ENCODE results near the gene CEP295NL.

CEP295NL gene

DNA sequence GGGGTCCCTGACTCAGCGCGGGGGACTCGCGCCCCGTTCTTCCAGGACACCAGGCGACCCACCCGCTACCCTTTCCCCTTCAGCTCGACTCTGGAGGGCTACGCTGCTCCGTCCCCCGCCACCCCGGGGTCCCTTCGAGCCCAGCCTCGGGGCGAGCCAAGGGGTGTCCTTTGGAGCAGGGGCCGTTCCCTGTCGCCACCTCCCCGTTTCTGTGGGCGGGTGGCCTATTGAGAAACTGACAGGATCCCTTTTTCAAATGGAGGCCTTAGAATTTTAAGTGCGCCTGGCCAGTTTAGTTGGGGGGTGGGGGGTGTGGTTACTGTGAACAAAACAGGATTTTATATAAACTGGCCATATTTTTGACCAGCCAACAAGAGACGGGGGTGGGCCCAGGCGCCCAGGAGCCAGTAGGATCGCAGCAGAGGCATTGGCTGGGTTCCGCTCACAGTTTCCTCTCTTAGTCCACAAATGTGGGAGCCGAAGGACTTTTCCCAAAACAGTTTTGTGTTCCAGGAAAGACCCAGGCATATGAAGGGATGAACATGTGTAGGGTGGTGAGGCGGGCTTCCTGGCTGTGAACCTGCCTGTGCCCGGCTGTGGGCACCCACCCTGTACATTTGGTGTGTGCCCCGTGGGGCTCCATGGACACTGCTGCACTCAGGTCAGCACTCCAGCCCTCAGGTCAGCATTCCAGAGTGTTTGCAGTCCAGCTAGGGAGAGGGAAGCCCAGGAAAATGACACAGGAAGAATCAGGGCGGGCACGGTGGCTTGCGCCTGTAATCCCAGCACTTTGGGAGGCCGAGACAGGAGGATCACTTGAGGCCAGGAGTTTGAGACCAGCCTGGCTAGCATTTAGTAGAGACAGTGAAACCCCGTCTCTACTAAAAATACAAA is 22.9 kb upstream of the CEP295NL start:
- H3K27ac Mint-ChIP-seq = peak overlapping the region; percentile 89 to 98 (median 97)
- H3K4me1 Mint-ChIP-seq = peaks cover 41% of the 10 kb centered on the region
- H3K27me3 Mint-ChIP-seq (ENCODE audit: low read depth) = peaks cover 15% of the 10 kb centered on the region
- peak overlapping the region; percentile 79 to 90 (median 88) for H3K4me3 Mint-ChIP-seq
- TF ChIP-seq CTCF (IDR thresholded peaks at IDR 0.05; ENCODE audit: unreplicated experiment in 3 of 3) = peak in 1 of 3 experiments; percentile 15
- H3K36me3 Mint-ChIP-seq (ENCODE audit: low read depth) = no peaks in the 10 kb centered on the region
- no peaks in the 10 kb centered on the region for H3K9me3 Mint-ChIP-seq

- TF ChIP-seq CTCF (IDR thresholded peaks at IDR 0.05; ENCODE audit: unreplicated experiment in 3 of 3) = peak; percentile 32 to 52 (median 42)
- Mint-ChIP-seq H3K27ac (peak within 1 kb of the TSS; percentile 89 to 98 (median 97)), H3K36me3 (ENCODE audit: low read depth) (no peaks in the 10 kb centered on the region), H3K4me3 (peak within 1 kb of the TSS; percentile 84 to 90 (median 88)), H3K4me1 (peaks cover 46% of the 10 kb centered on the region), H3K27me3 (ENCODE audit: low read depth) (peaks cover 15% of the 10 kb centered on the region), H3K9me3 (no peaks in the 10 kb centered on the region)
These were observed 22.2 kb upstream of the CEP295NL start, which contains the start of gene TIMP2 for GRCh38 chr17:78925234-78925633. TIMP2 (minus strand) TSS chr17:78925387; CDS start chr17:78925088, 299 bp downstream.

DNA sequence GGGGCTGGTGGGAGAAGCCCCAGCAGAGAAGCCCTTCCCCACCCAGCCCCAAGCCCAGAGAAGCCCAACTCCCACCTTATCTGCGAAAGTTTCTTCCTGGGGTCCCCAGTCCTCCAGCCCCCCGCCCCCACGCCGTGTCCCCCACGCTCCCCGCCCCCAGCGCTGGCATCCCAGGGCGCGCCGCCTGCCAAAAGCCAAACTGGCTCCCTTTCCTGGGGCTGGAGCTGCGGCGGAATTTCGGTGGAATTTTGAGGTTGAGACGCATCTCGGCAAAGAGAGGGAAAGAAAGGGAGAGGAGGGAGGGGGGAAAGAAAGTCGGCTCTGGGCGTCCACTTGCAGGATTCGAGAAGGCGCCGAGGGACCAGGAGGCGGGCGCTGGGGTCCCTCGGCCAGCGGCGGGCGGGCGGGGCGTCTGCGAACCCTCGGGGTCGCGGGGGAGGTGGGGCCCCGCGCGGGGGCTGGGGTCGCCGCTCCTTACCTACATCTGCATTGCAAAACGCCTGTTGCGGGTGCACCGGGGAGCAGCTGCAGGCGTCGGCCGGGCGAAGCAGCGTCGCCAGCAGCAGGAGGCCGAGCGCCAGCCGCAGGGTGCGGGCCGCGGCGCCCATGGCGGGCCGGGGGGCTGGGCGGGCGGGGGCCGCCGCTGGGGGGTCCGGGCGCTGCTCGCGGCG is 21.6 kb upstream of the CEP295NL start:
- TF ChIP-seq CTCF (IDR thresholded peaks at IDR 0.05; ENCODE audit: unreplicated experiment in 3 of 3) = no peak
- H3K36me3 Mint-ChIP-seq (ENCODE audit: low read depth) = no peaks in the 10 kb centered on the region
- peaks cover 52% of the 10 kb centered on the region for H3K4me1 Mint-ChIP-seq
- peak overlapping the region in 1 of 3 experiments; percentile 53 for H3K27ac Mint-ChIP-seq
- peak overlapping the region; percentile 84 to 88 (median 87) for H3K4me3 Mint-ChIP-seq
- peaks cover 18% of the 10 kb centered on the region for H3K27me3 Mint-ChIP-seq (ENCODE audit: low read depth)
- no peaks in the 10 kb centered on the region for H3K9me3 Mint-ChIP-seq

DNA sequence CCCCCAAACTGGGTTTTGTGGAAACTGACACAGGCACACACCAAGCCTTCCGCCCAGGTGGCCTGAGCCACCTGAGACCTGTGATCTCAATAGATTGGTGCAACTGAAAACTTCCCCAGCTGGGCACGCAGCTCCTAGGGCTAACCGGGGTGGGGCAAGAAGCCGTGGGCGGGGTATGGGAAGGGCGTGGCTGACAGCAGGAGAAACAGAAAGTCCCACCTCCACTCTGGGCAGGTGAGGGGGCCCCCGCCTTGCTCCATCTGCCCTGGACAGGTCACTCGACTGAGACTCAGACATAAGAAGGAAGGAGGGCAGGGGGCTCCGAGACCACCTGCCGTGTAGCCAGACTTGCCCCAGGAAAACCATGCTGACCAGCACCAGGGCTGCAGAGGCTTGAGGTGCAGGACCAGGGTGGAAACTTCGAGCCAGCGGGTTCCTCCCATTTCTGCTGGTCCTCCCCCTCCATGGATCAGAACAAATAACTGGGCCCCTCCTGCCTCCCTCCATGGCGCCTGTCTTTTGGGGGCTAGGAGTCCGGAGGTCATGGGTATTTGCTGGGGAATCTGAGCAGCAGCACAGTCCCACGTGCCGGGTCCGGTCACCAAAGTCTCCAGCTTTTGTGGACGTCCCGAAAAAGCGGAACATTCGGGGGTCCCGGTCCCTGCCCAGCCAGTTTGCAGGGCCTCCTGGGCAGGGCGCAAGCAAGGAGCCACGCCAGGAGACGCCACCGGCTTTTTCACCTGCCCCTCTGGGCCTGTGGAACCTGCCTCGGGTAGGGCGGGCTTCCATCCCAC is 20.9 kb upstream of the CEP295NL start:
- Mint-ChIP-seq H3K4me1 (peaks cover 53% of the 10 kb centered on the region), H3K36me3 (ENCODE audit: low read depth) (no peaks in the 10 kb centered on the region), H3K27me3 (ENCODE audit: low read depth) (peaks cover 18% of the 10 kb centered on the region), H3K27ac (peak overlapping the region; percentile 24 to 42 (median 29)), H3K4me3 (peak overlapping the region; percentile 84 to 88 (median 87)), H3K9me3 (no peaks in the 10 kb centered on the region)
- no peak for TF ChIP-seq CTCF (IDR thresholded peaks at IDR 0.05; ENCODE audit: unreplicated experiment in 3 of 3)

DNA sequence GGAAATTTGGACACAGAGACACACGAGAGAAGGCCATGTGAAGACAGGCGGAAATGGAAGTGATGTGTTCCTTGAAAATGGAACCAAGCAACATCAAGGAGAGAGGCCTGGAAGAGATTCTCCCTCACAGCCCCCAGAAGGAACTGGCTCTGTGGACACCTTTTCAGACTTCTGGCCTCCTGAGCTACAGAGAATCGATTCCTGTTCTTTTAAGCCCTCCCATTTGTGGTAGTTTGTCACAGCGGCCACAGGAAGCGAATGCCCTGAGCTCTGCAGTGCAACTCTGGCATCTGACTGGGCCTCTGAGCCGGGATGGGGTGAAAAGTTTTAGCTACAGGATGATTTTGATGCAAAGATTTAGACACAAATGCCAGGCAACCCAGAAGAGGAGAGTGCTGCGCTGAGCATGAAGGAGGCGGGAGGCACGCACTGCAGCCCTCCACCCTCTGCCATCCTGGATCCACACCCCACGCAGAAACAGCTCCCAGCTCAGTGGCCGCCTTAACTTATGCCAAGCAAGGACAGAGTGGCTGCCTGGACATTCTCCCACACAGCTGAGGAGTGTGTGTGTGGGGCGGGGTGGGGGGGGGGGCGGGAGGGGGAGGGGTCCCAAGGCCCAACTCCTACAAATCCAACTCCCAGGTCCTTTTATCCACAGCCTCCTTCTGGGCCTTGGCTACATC is 20.0 kb upstream of the CEP295NL start:
- Mint-ChIP-seq H3K27me3 (ENCODE audit: low read depth) (peaks cover 17% of the 10 kb centered on the region), H3K36me3 (ENCODE audit: low read depth) (no peaks in the 10 kb centered on the region), H3K9me3 (no peaks in the 10 kb centered on the region), H3K4me3 (peak overlapping the region; percentile 84 to 90 (median 88)), H3K27ac (peak overlapping the region; percentile 29 to 70 (median 48)), H3K4me1 (peaks cover 56% of the 10 kb centered on the region)
- TF ChIP-seq CTCF (IDR thresholded peaks at IDR 0.05; ENCODE audit: unreplicated experiment in 3 of 3) = no peak
